Activated CD4-positive, alpha-beta memory T cell treated with anti-CD3 and anti-CD28 coated beads for 36 hours (primary cell): ENCODE measurements around the gene UBE3D. TPM values are rescaled to one million over a fixed set of nuclear protein-coding genes. Genes with fewer than 3 reads are reported as not detected.

Experiments used
- CTCF ChIA-PET: fragments of 350-600 bp; sonication (Branson Sonifier 250); formaldehyde crosslinking; loops from one replicate; lab custom pipeline; 2021; ENCODE audit warnings: antibody characterized with exemption, inconsistent platforms; lab: Charles Lee
- POLR2A ChIA-PET: fragments of 350-600 bp; sonication (Branson Sonifier 250); formaldehyde crosslinking; loops from one replicate; lab custom pipeline; 2021; ENCODE audit warnings: antibody characterized with exemption; lab: Charles Lee
- DNase-seq: peaks from one replicate; pipeline ENCODE4 v3.0.0-alpha.2; 2020
- H3K27ac Mint-ChIP-seq: one replicate; pipeline ENCODE4 v1.8.0; 2021; ENCODE audit warnings: mixed read lengths
- H3K27me3 Mint-ChIP-seq: one replicate; pipeline ENCODE4 v1.8.0; 2021; ENCODE audit warnings: mixed read lengths
- H3K36me3 Mint-ChIP-seq: one replicate; pipeline ENCODE4 v1.8.0; 2021; ENCODE audit warnings: mixed read lengths
- H3K4me1 Mint-ChIP-seq: one replicate; pipeline ENCODE4 v1.8.0; 2021; ENCODE audit warnings: low read depth, mixed read lengths
- H3K4me3 Mint-ChIP-seq: one replicate; pipeline ENCODE4 v1.8.0; 2021; ENCODE audit warnings: mild to moderate bottlenecking, mixed read lengths
- H3K9me3 Mint-ChIP-seq: one replicate; pipeline ENCODE4 v1.8.0; 2021; ENCODE audit warnings: mixed read lengths
- intact Hi-C: fragments of 100-400 bp; cut with micrococcal nuclease; formaldehyde crosslinking; loops from one replicate; pipeline ENCODE4 v1.15.1; 2023
- total RNA-seq, 2 experiments: library from RNA; stranded (reverse); gene quantifications; one replicate each; pipeline ENCODE4 v1.2.3, GENCODE V29; 2021

The UBE3D gene
- total RNA-seq, 2 experiments from 2014 or later, result 5.2 to 6.3 TPM

DNA sequence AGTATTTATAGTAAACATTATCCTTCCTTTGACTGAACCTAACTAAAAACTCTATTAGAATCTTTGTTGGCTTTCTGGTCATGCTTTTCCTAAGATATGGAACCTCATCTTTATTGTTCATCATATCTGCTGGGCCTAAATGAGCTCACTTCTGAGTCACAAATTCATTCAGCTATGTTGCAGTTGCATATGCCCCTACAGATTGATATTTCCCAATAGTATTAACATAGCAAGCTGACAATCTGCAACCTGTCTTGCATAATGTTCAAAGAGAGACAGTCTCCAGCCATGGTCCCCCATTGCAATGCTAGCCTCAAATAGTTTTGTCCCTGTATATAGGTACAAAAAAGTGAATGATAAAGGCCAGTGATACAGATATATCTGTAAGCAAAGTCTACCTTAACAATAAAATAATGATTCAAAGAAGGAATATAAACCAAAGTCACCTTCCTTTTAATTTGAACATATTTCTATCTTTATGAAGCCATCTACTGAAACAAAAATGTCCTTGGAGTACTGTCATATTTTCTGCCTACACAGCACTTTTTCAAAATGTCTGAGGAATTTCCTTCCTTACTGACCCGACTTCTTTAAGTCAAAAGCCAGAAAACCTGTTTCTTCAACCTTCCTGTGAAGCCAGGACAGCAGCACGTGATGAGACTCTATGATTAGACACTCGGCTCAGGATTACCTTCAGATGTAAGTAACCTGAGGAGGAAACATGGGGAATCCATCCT lies 140.7 kb downstream of the UBE3D start:
- H3K4me3 Mint-ChIP-seq, result no peak overlapping the region
- no peaks in the 10 kb centered on the region for H3K27me3 Mint-ChIP-seq
- no peaks in the 10 kb centered on the region for H3K4me1 Mint-ChIP-seq
- H3K27ac Mint-ChIP-seq, result no peak overlapping the region
- POLR2A ChIA-PET, result interaction anchor here (0.7 kb wide), 1 partner anchor 44 kb away, joined by 4 read pairs; no protein-coding TSS in a partner anchor
- DNase-seq, result no peak
- peaks cover 23% of the 10 kb centered on the region for H3K36me3 Mint-ChIP-seq
- H3K9me3 Mint-ChIP-seq, result peaks cover 3% of the 10 kb centered on the region
- CTCF ChIA-PET, result no interaction called here
- intact Hi-C loops, result no loop called here

DNA sequence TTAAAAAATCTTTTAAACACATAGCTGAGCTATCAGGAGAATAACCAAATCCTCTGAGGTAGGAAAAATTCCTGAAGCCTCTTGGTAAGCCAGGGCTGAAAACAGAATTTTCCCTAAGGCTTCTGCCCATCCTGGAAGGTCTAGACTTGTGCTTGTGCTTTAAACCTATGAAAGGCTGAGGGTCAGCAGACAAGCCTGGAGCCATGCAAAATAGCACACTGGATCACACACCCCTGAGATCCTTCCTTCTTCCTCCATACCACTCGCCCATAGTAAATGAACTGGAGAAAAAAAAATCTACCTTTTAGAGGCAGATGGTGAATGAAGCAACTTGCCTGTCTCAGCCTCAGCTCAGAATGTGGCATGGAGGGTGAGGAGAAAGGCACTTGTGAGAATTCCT lies 144.4 kb downstream of the UBE3D start:
- Mint-ChIP-seq H3K27me3 (no peaks in the 10 kb centered on the region), H3K27ac (no peak overlapping the region), H3K9me3 (peaks cover 3% of the 10 kb centered on the region), H3K36me3 (peaks cover 26% of the 10 kb centered on the region), H3K4me3 (no peak overlapping the region), H3K4me1 (no peaks in the 10 kb centered on the region)
- intact Hi-C loops, result no loop called here
- no peak for DNase-seq
- ChIA-PET CTCF (no interaction called here), POLR2A (no interaction called here)

DNA sequence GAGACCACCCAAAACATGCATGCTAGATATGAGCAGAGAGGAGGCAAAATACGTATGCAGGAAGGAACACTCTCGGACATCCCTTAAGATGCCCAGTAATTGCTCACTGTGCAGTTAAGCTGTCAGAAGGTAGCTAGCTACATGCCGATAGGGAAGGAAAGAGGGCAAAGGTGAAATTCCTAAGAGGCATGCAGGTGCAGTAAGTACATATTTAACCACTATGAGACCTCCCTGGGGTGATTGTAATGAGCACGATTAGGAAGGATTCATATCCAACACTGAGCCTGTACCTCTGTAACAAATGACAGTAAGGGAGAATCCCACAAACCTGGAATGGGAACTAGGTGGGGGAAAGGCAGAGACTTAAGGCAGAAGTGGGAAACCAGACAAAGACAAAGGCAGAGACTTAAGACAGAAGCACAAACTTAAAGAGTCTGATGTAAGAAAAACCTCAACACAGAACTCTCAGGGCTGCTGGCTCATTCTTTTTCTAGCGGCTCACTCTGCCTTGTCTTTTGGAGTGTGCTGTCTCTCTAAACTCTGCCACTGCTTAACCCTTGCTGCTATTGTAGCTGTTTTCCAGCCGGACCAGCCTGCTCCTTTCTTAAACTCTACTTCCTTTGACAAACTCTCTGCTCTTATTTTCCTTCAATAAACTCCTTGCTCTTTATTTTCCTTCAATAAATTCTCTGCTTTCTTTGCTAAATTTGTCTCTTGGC lies 148.1 kb downstream of the UBE3D start:
- H3K27ac Mint-ChIP-seq, result no peak overlapping the region
- H3K36me3 Mint-ChIP-seq, result peaks cover 29% of the 10 kb centered on the region
- no peaks in the 10 kb centered on the region for H3K4me1 Mint-ChIP-seq
- no peak overlapping the region for H3K4me3 Mint-ChIP-seq
- DNase-seq, result no peak
- ChIA-PET CTCF (no interaction called here), POLR2A (no interaction called here)
- H3K9me3 Mint-ChIP-seq, result no peaks in the 10 kb centered on the region
- no peaks in the 10 kb centered on the region for H3K27me3 Mint-ChIP-seq
- intact Hi-C loops, result no loop called here

DNA sequence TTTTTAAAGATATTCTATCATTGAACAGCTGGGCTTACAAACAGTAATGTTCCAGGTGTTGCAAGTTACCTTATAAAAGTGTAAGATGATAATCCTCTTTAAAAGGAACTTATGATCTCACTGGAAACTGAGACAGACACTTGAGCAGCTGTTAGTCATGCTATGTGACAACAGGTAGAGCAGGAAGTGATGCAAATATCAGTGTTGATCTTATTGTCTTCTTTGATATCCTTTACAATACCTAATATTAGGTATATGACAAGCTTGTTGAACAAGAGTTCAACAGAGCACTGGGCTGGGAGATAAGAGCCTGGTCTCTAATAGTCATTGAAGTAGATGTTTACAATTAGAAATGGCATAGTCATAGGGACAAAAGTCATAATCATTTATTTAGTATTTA lies 150.0 kb downstream of the UBE3D start:
- H3K27ac Mint-ChIP-seq, result no peak overlapping the region
- CTCF ChIA-PET, result no interaction called here

DNA sequence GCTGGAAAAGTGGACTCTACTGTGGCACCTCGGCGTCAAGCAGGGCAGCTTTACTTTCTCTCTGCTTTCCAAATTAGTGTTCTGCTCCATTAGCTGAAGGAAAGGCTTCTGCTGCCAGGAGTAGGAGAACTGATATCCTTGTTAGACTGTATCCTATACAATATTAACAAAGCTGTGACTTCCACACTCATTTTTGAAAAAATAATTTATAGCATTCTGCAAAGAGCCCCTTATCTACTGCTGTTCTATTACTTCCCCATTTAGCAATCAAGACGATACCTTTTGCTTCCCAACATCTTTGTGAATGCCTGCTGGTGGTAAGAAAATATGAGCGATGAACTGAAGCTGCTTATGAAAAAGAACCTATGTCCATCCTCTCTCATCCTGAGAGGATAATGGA lies 151.1 kb downstream of the UBE3D start:
- peaks cover 16% of the 10 kb centered on the region for H3K36me3 Mint-ChIP-seq
- H3K4me1 Mint-ChIP-seq, result no peaks in the 10 kb centered on the region
- intact Hi-C loops, result no loop called here
- no peak for DNase-seq
- CTCF ChIA-PET, result no interaction called here
- H3K27ac Mint-ChIP-seq, result no peak overlapping the region
- no peaks in the 10 kb centered on the region for H3K9me3 Mint-ChIP-seq
- no peak overlapping the region for H3K4me3 Mint-ChIP-seq
- H3K27me3 Mint-ChIP-seq, result no peaks in the 10 kb centered on the region
- POLR2A ChIA-PET, result no interaction called here

More for the DNA sequence above, 150.0 kb downstream of the UBE3D start:
- no peak overlapping the region for H3K4me3 Mint-ChIP-seq
- POLR2A ChIA-PET, result no interaction called here
- DNase-seq, result no peak
- H3K4me1 Mint-ChIP-seq, result no peaks in the 10 kb centered on the region
- no peaks in the 10 kb centered on the region for H3K9me3 Mint-ChIP-seq
- H3K36me3 Mint-ChIP-seq, result peaks cover 24% of the 10 kb centered on the region
- no peaks in the 10 kb centered on the region for H3K27me3 Mint-ChIP-seq
- intact Hi-C loops, result no loop called here

DNA sequence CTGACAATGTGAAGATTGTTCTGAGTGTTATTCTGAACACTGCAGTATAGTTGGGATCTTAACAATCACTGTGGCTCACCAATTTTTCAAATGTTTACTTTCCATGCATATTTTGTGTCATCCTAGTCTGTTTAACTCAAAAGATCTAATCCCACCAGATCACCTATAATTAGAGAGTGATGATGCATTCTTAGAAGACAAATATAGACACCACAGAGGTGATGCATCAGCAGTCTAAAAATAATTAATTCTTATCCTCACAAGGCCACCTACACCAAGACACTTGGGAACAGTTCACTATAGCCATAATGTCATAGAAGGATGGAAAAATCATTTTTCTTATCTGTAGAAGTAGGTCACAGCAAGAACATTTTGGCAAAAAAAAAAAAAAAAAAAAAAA lies 154.8 kb downstream of the UBE3D start:
- H3K4me1 Mint-ChIP-seq, result no peaks in the 10 kb centered on the region
- H3K27ac Mint-ChIP-seq, result no peak overlapping the region
- CTCF ChIA-PET, result no interaction called here
- intact Hi-C loops, result no loop called here
- peaks cover 7% of the 10 kb centered on the region for H3K36me3 Mint-ChIP-seq
- H3K9me3 Mint-ChIP-seq, result no peaks in the 10 kb centered on the region
- POLR2A ChIA-PET, result no interaction called here
- H3K4me3 Mint-ChIP-seq, result no peak overlapping the region
- no peak for DNase-seq
- no peaks in the 10 kb centered on the region for H3K27me3 Mint-ChIP-seq

DNA sequence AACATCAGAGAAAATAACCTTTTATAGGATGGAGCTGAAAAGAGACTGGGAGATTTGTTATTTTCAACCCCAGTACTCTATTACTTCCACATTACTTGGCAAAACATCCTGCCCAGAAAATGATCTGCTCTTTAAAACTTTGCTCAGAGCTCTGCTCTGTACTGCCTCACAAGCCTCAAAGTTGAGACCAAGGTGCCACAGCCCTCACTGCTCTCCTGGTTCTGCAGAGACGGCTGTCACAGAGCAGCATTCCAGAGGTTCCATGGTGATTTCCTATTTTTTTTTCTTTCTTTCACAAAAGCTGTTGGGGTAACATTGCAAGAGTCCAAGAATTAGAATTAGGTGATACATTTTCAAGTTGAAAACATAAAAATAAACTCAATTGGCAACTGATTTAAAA lies 155.2 kb downstream of the UBE3D start:
- H3K27ac Mint-ChIP-seq, result no peak overlapping the region
- no peak for DNase-seq
- no peaks in the 10 kb centered on the region for H3K9me3 Mint-ChIP-seq
- CTCF ChIA-PET, result no interaction called here
- no peaks in the 10 kb centered on the region for H3K27me3 Mint-ChIP-seq
- no peak overlapping the region for H3K4me3 Mint-ChIP-seq
- H3K4me1 Mint-ChIP-seq, result no peaks in the 10 kb centered on the region
- intact Hi-C loops, result no loop called here
- POLR2A ChIA-PET, result no interaction called here
- peaks cover 7% of the 10 kb centered on the region for H3K36me3 Mint-ChIP-seq

DNA sequence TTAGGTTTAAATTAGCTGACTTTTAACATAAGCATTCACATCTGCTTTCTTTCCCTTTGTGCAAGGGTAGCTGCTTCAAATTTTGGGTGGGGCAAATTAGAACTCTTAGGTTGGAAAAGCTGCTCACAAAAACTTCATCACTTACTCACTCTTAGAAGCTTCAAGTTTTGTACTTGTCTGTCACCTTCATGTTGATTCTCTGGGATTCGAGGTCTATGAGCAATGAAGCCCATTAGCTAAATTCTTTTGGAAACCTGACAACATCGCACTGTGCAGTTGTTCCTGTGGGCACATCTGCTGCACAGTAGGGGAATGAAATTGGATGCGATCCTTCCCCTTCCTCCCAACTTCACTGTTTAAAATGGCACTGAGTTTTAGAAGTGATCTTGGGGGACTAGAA lies 156.1 kb downstream of the UBE3D start:
- DNase-seq, result no peak
- no peaks in the 10 kb centered on the region for H3K27me3 Mint-ChIP-seq
- H3K9me3 Mint-ChIP-seq, result no peaks in the 10 kb centered on the region
- H3K4me1 Mint-ChIP-seq, result no peaks in the 10 kb centered on the region
- ChIA-PET CTCF (no interaction called here), POLR2A (no interaction called here)
- H3K36me3 Mint-ChIP-seq, result peaks cover 4% of the 10 kb centered on the region
- no peak overlapping the region for H3K4me3 Mint-ChIP-seq
- H3K27ac Mint-ChIP-seq, result no peak overlapping the region
- intact Hi-C loops, result no loop called here

DNA sequence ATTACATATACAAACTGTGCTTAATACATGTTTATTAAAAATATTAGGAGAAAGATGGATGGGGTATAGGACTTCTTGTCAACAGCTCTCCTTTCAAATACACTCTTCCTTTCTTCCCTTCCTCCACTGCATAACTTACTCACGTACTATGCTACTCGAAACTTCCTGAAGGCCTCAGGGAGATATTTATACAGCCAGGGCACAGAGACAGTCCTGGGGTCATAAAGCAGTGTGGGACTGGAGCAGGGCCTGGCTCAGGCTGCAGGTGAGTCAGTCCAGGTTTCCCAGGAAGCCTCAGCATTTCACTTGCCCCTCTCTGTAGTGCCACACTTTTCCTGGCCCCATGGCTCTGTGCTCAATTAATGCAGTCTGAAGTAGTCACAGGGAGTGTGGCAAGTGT lies 157.0 kb downstream of the UBE3D start:
- no peak overlapping the region for H3K27ac Mint-ChIP-seq
- H3K4me3 Mint-ChIP-seq, result no peak overlapping the region
- H3K36me3 Mint-ChIP-seq, result peaks cover 3% of the 10 kb centered on the region
- POLR2A ChIA-PET, result no interaction called here
- CTCF ChIA-PET, result no interaction called here
- intact Hi-C loops, result no loop called here
- no peaks in the 10 kb centered on the region for H3K27me3 Mint-ChIP-seq
- no peaks in the 10 kb centered on the region for H3K9me3 Mint-ChIP-seq
- DNase-seq, result no peak
- H3K4me1 Mint-ChIP-seq, result no peaks in the 10 kb centered on the region

DNA sequence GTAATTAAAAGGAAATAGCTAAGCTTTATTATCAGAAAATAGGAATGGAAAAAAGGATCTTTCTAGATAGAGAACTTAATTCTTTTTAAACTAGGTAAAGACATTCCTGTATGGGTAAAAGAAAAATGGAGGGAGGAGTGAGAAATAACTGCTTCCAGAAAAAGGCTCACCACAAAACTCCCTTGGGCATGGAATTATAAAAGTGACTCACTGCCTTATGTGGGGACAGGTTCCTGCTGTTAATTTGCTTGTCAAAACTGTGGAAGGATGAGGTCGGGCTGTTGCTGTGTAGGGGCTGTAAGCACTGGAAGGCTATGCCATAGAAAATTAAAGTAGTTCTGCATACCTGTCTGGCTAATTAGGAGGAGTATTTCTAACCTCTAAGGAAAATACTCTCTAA lies 158.7 kb downstream of the UBE3D start:
- no peak for DNase-seq
- intact Hi-C loops, result no loop called here
- Mint-ChIP-seq H3K27ac (no peak overlapping the region), H3K4me1 (no peaks in the 10 kb centered on the region), H3K4me3 (no peak overlapping the region), H3K27me3 (no peaks in the 10 kb centered on the region), H3K9me3 (no peaks in the 10 kb centered on the region), H3K36me3 (no peaks in the 10 kb centered on the region)
- CTCF ChIA-PET, result no interaction called here
- POLR2A ChIA-PET, result no interaction called here

DNA sequence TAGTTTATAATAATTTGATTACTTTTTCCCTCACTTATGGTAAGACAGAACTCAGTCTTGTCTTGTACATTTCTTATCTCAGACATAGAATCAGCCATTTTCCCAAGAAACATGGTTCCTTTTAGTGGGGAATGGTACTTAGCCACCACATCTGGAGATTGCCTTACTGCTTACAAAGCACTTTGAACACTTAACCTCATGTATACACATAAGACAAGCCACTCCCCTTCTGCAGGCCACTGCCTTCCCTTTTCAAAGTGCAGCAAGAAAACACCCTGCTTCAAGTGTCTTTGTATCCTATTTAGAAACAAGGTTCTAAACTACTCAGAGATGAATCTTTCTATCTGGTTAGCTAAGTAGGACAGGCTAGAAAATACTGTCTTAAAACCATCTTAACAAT lies 159.2 kb downstream of the UBE3D start:
- Mint-ChIP-seq H3K27me3 (no peaks in the 10 kb centered on the region), H3K4me3 (no peak overlapping the region), H3K9me3 (no peaks in the 10 kb centered on the region), H3K27ac (no peak overlapping the region), H3K4me1 (no peaks in the 10 kb centered on the region), H3K36me3 (no peaks in the 10 kb centered on the region)
- CTCF ChIA-PET, result no interaction called here
- intact Hi-C loops, result no loop called here
- POLR2A ChIA-PET, result no interaction called here
- no peak for DNase-seq

DNA sequence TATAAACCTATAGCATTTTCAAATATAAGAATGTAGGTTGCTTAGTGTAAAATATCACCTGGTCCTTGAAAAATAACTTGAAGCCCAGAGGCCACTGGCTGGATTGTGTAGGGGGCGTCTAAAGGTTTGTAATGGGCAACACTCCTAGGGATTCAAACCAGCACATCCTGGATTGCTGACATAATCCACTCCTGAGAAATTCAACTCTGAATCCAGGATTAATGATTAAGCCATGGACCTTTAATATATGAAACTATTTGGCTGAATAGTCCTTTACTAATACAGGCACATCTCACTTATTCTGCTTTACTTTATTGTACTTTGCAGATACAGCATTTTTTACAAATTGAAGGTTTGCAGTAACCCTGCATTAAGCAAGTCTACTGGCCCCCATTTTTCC lies 160.8 kb downstream of the UBE3D start:
- no peak overlapping the region for H3K4me3 Mint-ChIP-seq
- DNase-seq, result no peak
- no peaks in the 10 kb centered on the region for H3K9me3 Mint-ChIP-seq
- CTCF ChIA-PET, result no interaction called here
- H3K27me3 Mint-ChIP-seq, result no peaks in the 10 kb centered on the region
- H3K4me1 Mint-ChIP-seq, result no peaks in the 10 kb centered on the region
- intact Hi-C loops, result no loop called here
- H3K27ac Mint-ChIP-seq, result no peak overlapping the region
- POLR2A ChIA-PET, result no interaction called here
- no peaks in the 10 kb centered on the region for H3K36me3 Mint-ChIP-seq

DNA sequence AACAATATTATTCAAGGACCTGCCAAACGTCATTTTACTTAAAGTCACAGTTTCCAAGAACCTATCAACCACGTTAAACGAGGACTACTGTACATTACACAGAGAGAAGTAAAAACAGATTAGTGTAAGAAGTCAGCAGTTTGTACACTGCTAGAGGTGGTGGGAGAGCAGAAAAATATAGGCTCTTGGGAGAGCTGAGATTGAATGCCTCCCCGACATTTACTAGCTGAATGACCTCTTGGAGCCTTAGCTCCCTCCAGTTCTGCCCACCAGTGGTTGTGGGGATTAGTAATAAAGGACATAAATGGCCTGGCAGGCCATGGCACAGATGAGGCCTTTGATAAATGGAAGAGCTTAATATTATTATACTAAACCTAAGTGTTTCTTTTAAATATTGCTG lies 161.4 kb downstream of the UBE3D start:
- POLR2A ChIA-PET, result no interaction called here
- CTCF ChIA-PET, result no interaction called here
- Mint-ChIP-seq H3K36me3 (no peaks in the 10 kb centered on the region), H3K9me3 (no peaks in the 10 kb centered on the region), H3K27ac (no peak overlapping the region), H3K4me1 (no peaks in the 10 kb centered on the region), H3K27me3 (no peaks in the 10 kb centered on the region), H3K4me3 (no peak overlapping the region)
- no peak for DNase-seq
- intact Hi-C loops, result no loop called here
